ENCODE data around the gene PAXIP1.

Gene PAXIP1

GRCh38 chr7:154997840-154998370 lies 5.0 kb downstream of the PAXIP1 start:
- in situ Hi-C loops (cut with MboI; ENCODE audit: low sequenced_read_pairs) = no loop called here

- in situ Hi-C loops (cut with MboI; ENCODE audit: low sequenced_read_pairs) = no loop called here
Observed at GRCh38 chr7:154996756-154997155, 6.2 kb downstream of the PAXIP1 start.

GRCh38 chr7:154996101-154996500 lies 6.8 kb downstream of the PAXIP1 start:
- in situ Hi-C loops (cut with MboI; ENCODE audit: low sequenced_read_pairs) = no loop called here

- in situ Hi-C loops (cut with MboI; ENCODE audit: low sequenced_read_pairs) = no loop called here
Observed at GRCh38 chr7:154994996-154995395, 7.9 kb downstream of the PAXIP1 start.

GRCh38 chr7:154990964-154991540 lies 11.9 kb downstream of the PAXIP1 start:
- in situ Hi-C loops (cut with MboI; ENCODE audit: low sequenced_read_pairs) = no loop called here

- in situ Hi-C loops (cut with MboI; ENCODE audit: low sequenced_read_pairs) = no loop called here
Observed at GRCh38 chr7:154987571-154987970, 15.4 kb downstream of the PAXIP1 start.

- in situ Hi-C loops (cut with MboI; ENCODE audit: low sequenced_read_pairs) = no loop called here
Observed at GRCh38 chr7:154986200-154986945, 16.6 kb downstream of the PAXIP1 start.

- in situ Hi-C loops (cut with MboI; ENCODE audit: low sequenced_read_pairs) = no loop called here
Observed at GRCh38 chr7:154985230-154985629, 17.7 kb downstream of the PAXIP1 start.

GRCh38 chr7:154984601-154985188 lies 18.2 kb downstream of the PAXIP1 start:
- in situ Hi-C loops (cut with MboI; ENCODE audit: low sequenced_read_pairs) = no loop called here

- in situ Hi-C loops (cut with MboI; ENCODE audit: low sequenced_read_pairs) = no loop called here
Observed at GRCh38 chr7:154978017-154978416, 24.9 kb downstream of the PAXIP1 start.

- in situ Hi-C loops (cut with MboI; ENCODE audit: low sequenced_read_pairs) = no loop called here
Observed at GRCh38 chr7:154977250-154977649, 25.7 kb downstream of the PAXIP1 start.

- in situ Hi-C loops (cut with MboI; ENCODE audit: low sequenced_read_pairs) = no loop called here
Observed at GRCh38 chr7:154976844-154977243, 26.1 kb downstream of the PAXIP1 start.

GRCh38 chr7:154975984-154976383 lies 26.9 kb downstream of the PAXIP1 start:
- in situ Hi-C loops (cut with MboI; ENCODE audit: low sequenced_read_pairs) = no loop called here

- in situ Hi-C loops (cut with MboI; ENCODE audit: low sequenced_read_pairs) = no loop called here
Observed at GRCh38 chr7:154973381-154973780, 29.5 kb downstream of the PAXIP1 start.

- in situ Hi-C loops (cut with MboI; ENCODE audit: low sequenced_read_pairs) = no loop called here
Observed at GRCh38 chr7:154968336-154969001, 34.5 kb downstream of the PAXIP1 start.

GRCh38 chr7:154967401-154967955 lies 35.4 kb downstream of the PAXIP1 start:
- in situ Hi-C loops (cut with MboI; ENCODE audit: low sequenced_read_pairs) = no loop called here

- in situ Hi-C loops (cut with MboI; ENCODE audit: low sequenced_read_pairs) = no loop called here
Observed at GRCh38 chr7:154965014-154965413, 37.9 kb downstream of the PAXIP1 start.

- in situ Hi-C loops (cut with MboI; ENCODE audit: low sequenced_read_pairs) = no loop called here
Observed at GRCh38 chr7:154960063-154960790, 42.7 kb downstream of the PAXIP1 start.

- in situ Hi-C loops (cut with MboI; ENCODE audit: low sequenced_read_pairs) = no loop called here
Observed at GRCh38 chr7:154956427-154956826, 46.5 kb downstream of the PAXIP1 start.

- in situ Hi-C loops (cut with MboI; ENCODE audit: low sequenced_read_pairs) = no loop called here
Observed at GRCh38 chr7:154953006-154953684, 49.8 kb downstream of the PAXIP1 start.

Data from HL-60/S4 (cell line).